Cardiac muscle cell (in vitro differentiated cells and primary cell): ENCODE data around the gene YWHAG. TPM values are rescaled to one million over a fixed set of nuclear protein-coding genes. Genes with fewer than 3 reads are reported as not detected.
A peak's percentile ranks its signal among the peaks of the same experiment; 100 is the strongest.

Source experiments
- DNase-seq, 2 donors: peaks; one replicate each; pipeline versions ENCODE4 v3.0.0 to v3.0.0-alpha.2; 2010 to 2017; ENCODE audit warnings: low read depth in 1 of 2, low spot score in 1 of 2
- H3K27ac ChIP-seq: fragments of 200-600 bp; sonication (generic); 2 replicates; pipeline ENCODE4 v1.5.1; 2016
- H3K27me3 ChIP-seq: fragments of 200-600 bp; sonication (generic); 2 replicates; pipeline ENCODE4 v1.6.0; 2016; ENCODE audit warnings: control low read depth
- H3K36me3 ChIP-seq: fragments of 200-600 bp; sonication (generic); 2 replicates; pipeline ENCODE4 v1.5.1; 2016; ENCODE audit warnings: control low read depth
- H3K4me1 ChIP-seq: fragments of 200-600 bp; sonication (generic); 2 replicates; pipeline ENCODE4 v1.8.1; 2017; ENCODE audit warnings: low read depth, mild to moderate bottlenecking, mixed run types
- H3K4me3 ChIP-seq: fragments of 200-600 bp; sonication (generic); 2 replicates; pipeline ENCODE4 v1.5.1; 2016; ENCODE audit warnings: mild to moderate bottlenecking
- H3K9me3 ChIP-seq: fragments of 200-600 bp; sonication (generic); 2 replicates; pipeline ENCODE4 v1.5.1; 2017; ENCODE audit warnings: low read depth, mild to moderate bottlenecking, control low read depth
- CTCF ChIP-seq: IDR thresholded peaks from 2 replicates; pipeline ENCODE4 v1.5.1; 2012; ENCODE audit warnings: low read depth, mild to moderate bottlenecking, low read length
- polyA plus RNA-seq: library from polyadenylated mRNA; unstranded; fragments of >200 nt; fragmentation: Nextera tagmentation; extraction: Ambion mirVana; gene quantifications from 2 replicates; pipeline ENCODE4 v1.2.1, GENCODE V29; 2016
- total RNA-seq: library from RNA; depleted of rRNA; stranded (reverse); fragments of >200 nt; gene quantifications from 2 replicates; pipeline ENCODE4 v1.2.3, GENCODE V29; 2016

The YWHAG gene
- total and polyA plus RNA-seq, 2 experiments from 2014 or later, result 25.0 to 97.9 TPM

GRCh38 chr7:76356115-76356514, 2.7 kb downstream of the YWHAG start:
- Histone ChIP-seq H3K27ac (no peak overlapping the region), H3K4me3 (no peak overlapping the region), H3K36me3 (peaks cover 4% of the 10 kb centered on the region), H3K4me1 (peaks cover 14% of the 10 kb centered on the region), H3K9me3 (no peaks in the 10 kb centered on the region), H3K27me3 (no peaks in the 10 kb centered on the region)
- no peak for DNase-seq
- no peak for TF ChIP-seq CTCF

DNA sequence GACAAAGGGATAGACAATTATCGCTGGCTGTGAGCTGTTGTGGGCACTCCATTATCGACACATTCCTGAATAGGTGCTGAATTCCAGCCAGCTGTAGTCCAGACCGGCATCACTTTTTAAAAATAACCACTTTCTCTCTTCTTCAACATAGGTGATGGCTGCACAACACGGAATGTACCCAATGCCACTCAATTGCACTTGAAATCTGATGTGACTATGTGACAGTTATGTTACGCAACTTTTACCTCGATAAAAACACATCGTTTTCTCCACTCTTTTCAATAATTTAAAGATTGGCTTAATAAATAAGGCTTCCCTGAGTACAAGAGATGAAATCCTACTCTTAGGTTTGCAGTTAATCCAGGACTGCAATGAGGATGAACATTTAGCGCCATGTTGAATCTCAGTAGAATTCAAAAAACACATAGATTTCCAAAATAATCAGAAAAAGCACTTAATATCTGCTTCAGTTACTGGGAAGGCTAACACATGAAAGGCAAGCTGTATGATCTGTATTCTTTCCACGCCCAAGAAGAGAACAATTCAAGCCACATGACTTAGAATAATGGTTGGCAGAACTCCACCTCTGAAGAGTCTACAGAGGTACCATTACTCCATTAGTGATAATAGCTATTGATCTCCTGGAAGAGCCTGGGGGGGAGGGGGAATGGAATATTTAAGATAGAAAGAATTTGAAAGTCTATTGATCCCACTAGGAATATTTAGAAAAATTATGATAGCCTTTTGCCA, 3.6 kb downstream of the YWHAG start:
- H3K9me3 ChIP-seq, result no peaks in the 10 kb centered on the region
- peak overlapping the region; percentile 12 for H3K27ac ChIP-seq
- DNase-seq, result no peak
- TF ChIP-seq CTCF, result no peak
- no peaks in the 10 kb centered on the region for H3K27me3 ChIP-seq
- no peak overlapping the region for H3K4me3 ChIP-seq
- peaks cover 4% of the 10 kb centered on the region for H3K36me3 ChIP-seq
- peaks cover 14% of the 10 kb centered on the region for H3K4me1 ChIP-seq

GRCh38 chr7:76354516-76354915, 4.3 kb downstream of the YWHAG start:
- peak in 1 of 2 donors; percentile 63 for DNase-seq
- Histone ChIP-seq H3K4me3 (no peak overlapping the region), H3K9me3 (no peaks in the 10 kb centered on the region), H3K27ac (no peak overlapping the region), H3K36me3 (peaks cover 10% of the 10 kb centered on the region), H3K27me3 (no peaks in the 10 kb centered on the region), H3K4me1 (peaks cover 10% of the 10 kb centered on the region)
- no peak for TF ChIP-seq CTCF

DNA sequence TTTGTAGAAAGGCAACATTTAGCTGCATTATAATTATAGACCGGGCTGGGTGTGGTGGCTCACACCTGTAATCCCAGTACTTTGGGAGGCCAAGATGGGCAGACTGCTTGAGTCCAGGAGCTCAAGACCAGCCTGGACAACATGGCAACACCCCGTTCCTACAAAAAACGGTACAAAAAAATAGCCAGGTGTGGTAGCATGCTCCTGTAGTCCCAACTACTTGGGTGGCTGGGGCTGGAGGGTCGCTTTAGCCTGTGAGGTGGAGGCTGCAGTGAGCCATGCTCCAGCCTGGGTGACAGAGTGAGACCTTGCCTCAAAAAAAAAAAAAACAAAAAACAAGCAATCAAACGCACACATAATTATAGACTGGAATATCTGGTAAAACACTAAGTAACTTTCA, 5.0 kb downstream of the YWHAG start:
- TF ChIP-seq CTCF, result no peak
- Histone ChIP-seq H3K27ac (no peak overlapping the region), H3K36me3 (peaks cover 16% of the 10 kb centered on the region), H3K27me3 (no peaks in the 10 kb centered on the region), H3K4me1 (peaks cover 8% of the 10 kb centered on the region), H3K9me3 (no peaks in the 10 kb centered on the region), H3K4me3 (no peak overlapping the region)
- no peak for DNase-seq

- H3K27ac ChIP-seq, result no peak overlapping the region
- DNase-seq, result no peak
- H3K9me3 ChIP-seq, result no peaks in the 10 kb centered on the region
- peaks cover 21% of the 10 kb centered on the region for H3K36me3 ChIP-seq
- H3K4me1 ChIP-seq, result peaks cover 8% of the 10 kb centered on the region
- no peaks in the 10 kb centered on the region for H3K27me3 ChIP-seq
- TF ChIP-seq CTCF, result no peak
- H3K4me3 ChIP-seq, result no peak overlapping the region
These were observed 6.6 kb downstream of the YWHAG start for GRCh38 chr7:76352193-76352592.
